Measurements from ENCODE around the gene IRF1.

The IRF1 gene

GRCh38 chr5:132501961-132502931 lies 11.7 kb upstream of the IRF1 start:
- H3K27ac ChIP-seq = no peak overlapping the region

GRCh38 chr5:132501629-132501956 lies 11.0 kb upstream of the IRF1 start:
- H3K4me1 ChIP-seq = peaks cover 0 to 34% (median 32%) of the 10 kb centered on the region in 4 donors

More at GRCh38 chr5:132501961-132502931, 11.7 kb upstream of the IRF1 start:
- Histone ChIP-seq H3K4me1 (peaks cover 0 to 31% (median 29%) of the 10 kb centered on the region in 4 donors), H3K4me3 (no peak overlapping the region), H3K36me3 (no peaks in the 10 kb centered on the region), H3K9me3 (no peaks in the 10 kb centered on the region), H3K27me3 (no peaks in the 10 kb centered on the region)
- no peak for TF ChIP-seq CTCF (IDR thresholded peaks at IDR 0.05)
- peak in 1 of 2 donors; percentile 63 for DNase-seq
- intact Hi-C loops (cut with DNase I; ENCODE audit: low total_unique reads) = loop anchor here (2.0 kb wide), 1 partner anchor 115 kb away; no protein-coding TSS in a partner anchor

GRCh38 chr5:132500931-132501628 lies 10.5 kb upstream of the IRF1 start:
- no peaks in the 10 kb centered on the region for H3K27me3 ChIP-seq
- no peaks in the 10 kb centered on the region for H3K9me3 ChIP-seq
- no peak overlapping the region for H3K4me3 ChIP-seq
- intact Hi-C loops (cut with DNase I; ENCODE audit: low total_unique reads) = loop anchor here (2.0 kb wide), 1 partner anchor 114 kb away; no protein-coding TSS in a partner anchor
- peak overlapping the region; percentile 9 to 28 for H3K27ac ChIP-seq
- no peaks in the 10 kb centered on the region for H3K36me3 ChIP-seq
- peaks cover 0 to 35% (median 30%) of the 10 kb centered on the region in 4 donors for H3K4me1 ChIP-seq
- peak; percentile 79 to 87 for TF ChIP-seq CTCF (IDR thresholded peaks at IDR 0.05)
- DNase-seq = peak in 1 of 2 donors; percentile 73

More at GRCh38 chr5:132501629-132501956, 11.0 kb upstream of the IRF1 start:
- H3K36me3 ChIP-seq = no peaks in the 10 kb centered on the region
- TF ChIP-seq CTCF (IDR thresholded peaks at IDR 0.05) = no peak
- no peak overlapping the region for H3K4me3 ChIP-seq
- H3K9me3 ChIP-seq = no peaks in the 10 kb centered on the region
- no peak for DNase-seq
- no peak overlapping the region for H3K27ac ChIP-seq
- intact Hi-C loops (cut with DNase I; ENCODE audit: low total_unique reads) = loop anchor here (2.0 kb wide), 1 partner anchor 115 kb away; no protein-coding TSS in a partner anchor
- no peaks in the 10 kb centered on the region for H3K27me3 ChIP-seq

- Histone ChIP-seq H3K27ac (peak overlapping the region; percentile 9 to 28), H3K27me3 (no peaks in the 10 kb centered on the region), H3K9me3 (no peaks in the 10 kb centered on the region), H3K4me3 (no peak overlapping the region), H3K4me1 (peaks cover 0 to 35% (median 30%) of the 10 kb centered on the region in 4 donors), H3K36me3 (no peaks in the 10 kb centered on the region)
- DNase-seq = peak in 1 of 2 donors; percentile 50
- intact Hi-C loops (cut with DNase I; ENCODE audit: low total_unique reads) = loop anchor here (2.0 kb wide), 1 partner anchor 114 kb away; no protein-coding TSS in a partner anchor
- TF ChIP-seq CTCF (IDR thresholded peaks at IDR 0.05) = no peak
Observed at GRCh38 chr5:132500244-132500930, 9.8 kb upstream of the IRF1 start.

Measured in tibial artery (tissue), 4 donors.